ENCODE data around the gene IL37.

The IL37 gene

DNA sequence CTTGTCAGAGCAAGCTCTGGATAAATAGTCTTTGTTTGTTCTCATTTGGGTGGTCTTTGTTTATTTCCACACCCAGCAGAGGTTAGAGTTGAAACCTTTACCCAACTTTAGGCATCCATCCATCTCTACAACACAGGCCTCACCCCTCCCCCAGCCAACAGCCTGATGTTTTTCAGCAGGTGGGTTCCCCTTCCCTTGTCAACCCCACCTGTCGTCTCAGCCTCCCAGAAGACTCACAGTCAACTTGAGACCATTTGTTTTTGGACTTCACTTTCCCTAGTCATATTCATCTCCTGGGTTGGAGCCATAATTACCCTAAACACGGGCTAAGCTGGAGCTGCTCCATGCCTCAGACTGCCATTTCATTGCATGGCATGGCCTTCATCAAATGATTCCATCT lies 35.1 kb downstream of the IL37 start:
- DNase-seq (ENCODE audit: low read depth, low spot score) = no peak
- no peak overlapping the region for H3K4me3 ChIP-seq (ENCODE audit: low read length)

DNA sequence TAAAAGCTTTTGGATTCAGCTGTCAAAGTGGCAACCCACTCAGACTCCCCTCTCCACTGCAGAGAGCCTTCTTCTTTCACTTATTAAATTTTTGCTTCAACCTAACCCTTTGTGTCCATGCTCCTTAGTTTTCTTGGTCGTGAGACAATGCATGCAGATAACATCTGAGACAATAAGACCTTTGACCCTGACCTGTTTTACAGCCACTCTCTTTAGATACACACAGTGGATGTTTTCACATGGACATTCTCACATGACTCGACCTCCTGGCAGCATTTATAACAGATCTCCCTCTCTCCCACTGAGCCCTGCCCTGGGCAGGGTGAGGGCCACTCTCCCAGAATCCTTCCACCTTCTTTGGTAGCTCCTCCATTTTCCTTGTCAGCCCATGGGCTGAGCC lies 36.4 kb downstream of the IL37 start:
- no peak for DNase-seq (ENCODE audit: low read depth, low spot score)
- H3K4me3 ChIP-seq (ENCODE audit: low read length) = no peak overlapping the region

DNA sequence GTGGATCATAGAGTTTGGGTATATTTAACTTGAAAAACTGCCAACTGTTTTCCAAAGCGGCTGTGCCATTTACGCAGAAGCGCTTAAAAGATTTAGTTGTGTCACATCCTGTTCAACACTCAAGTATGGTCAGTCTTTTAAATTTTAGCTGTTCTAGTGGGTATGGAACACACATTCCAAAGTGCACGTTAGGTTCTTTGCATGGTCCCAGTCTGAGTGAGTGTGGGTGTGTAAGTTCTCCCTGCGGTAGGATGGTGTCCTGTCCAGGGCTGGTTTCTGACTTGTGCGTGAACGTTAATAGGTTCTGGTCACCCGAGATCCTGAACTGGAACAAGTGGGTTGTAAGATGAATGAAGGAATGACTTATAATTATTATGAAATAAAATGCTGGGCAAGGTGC lies 38.5 kb downstream of the IL37 start:
- no peak for DNase-seq (ENCODE audit: low read depth, low spot score)
- H3K4me3 ChIP-seq (ENCODE audit: low read length) = no peak overlapping the region

DNA sequence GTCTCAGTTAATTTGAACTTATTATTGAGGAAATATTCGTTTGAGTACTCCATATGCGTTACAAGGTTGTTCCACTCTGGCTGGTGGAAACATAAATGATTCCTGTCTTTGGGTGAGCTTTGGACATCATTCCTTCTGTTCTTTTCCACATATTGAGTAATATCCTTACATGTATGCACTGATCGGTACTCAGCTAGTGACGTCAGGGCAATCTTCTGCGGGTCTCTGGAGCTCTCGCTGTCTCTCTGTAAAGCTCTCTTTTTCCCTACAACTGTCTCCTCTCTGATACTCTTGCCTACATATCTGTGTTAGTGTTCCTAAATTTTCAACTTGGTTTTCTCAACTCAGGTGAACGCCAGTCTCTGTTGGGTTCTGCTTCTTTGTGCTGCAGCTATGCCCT lies 43.4 kb downstream of the IL37 start:
- H3K4me3 ChIP-seq (ENCODE audit: low read length) = no peak overlapping the region
- DNase-seq (ENCODE audit: low read depth, low spot score) = no peak

DNA sequence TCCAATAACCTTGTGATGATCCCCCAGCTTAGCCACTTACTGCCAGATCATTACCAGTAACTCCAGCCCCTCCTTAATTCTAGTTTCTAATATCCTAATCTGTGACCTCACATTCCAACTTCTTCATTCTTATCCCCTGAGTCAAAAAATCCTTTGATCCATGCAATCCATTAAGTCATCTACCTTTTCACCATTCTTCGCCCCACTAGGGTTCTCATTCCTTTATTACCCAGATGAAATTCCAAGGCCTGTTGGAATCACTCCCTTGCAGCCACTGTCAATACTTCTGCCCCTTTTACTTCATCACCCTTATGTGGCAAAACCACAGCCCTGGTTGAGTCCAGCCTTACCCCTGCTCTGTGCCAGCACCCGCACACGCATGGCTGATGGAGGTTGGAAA lies 46.5 kb downstream of the IL37 start:
- no peak overlapping the region for H3K4me3 ChIP-seq (ENCODE audit: low read length)
- DNase-seq (ENCODE audit: low read depth, low spot score) = no peak

DNA sequence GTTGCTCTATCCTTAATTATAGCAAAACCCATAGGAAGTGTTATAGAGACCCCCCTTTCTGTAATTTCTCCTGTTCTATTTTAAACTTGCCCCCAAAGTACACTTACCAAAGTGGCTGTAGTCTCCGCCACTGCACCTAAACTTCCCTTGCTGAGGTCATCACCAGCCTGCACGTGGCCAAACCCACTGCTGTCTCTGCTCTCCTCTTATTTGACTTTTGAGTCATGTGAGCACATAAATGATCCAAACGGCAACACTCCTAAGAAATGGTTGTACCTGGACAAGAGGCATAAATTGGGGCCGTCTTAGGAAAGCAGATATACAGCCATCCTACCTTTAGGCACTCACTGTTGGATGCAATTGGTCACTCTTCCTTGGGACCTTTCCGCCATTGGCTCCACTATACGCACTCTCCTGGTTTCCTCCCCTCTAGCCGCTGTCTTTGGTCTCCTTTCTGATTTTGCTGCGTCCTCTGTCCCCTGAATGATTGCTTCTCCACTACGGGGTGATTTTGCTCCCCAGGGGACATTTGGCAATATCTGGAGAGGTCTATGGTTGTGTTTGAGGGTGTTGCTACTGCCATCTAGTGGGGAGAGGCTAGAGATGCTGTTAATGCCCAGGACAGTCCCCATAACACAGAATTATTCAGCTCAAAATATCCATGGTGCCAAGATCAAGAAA lies 47.6 kb downstream of the IL37 start:
- no peak overlapping the region for H3K4me3 ChIP-seq (ENCODE audit: low read length)
- DNase-seq (ENCODE audit: low read depth, low spot score) = peak; percentile 44

DNA sequence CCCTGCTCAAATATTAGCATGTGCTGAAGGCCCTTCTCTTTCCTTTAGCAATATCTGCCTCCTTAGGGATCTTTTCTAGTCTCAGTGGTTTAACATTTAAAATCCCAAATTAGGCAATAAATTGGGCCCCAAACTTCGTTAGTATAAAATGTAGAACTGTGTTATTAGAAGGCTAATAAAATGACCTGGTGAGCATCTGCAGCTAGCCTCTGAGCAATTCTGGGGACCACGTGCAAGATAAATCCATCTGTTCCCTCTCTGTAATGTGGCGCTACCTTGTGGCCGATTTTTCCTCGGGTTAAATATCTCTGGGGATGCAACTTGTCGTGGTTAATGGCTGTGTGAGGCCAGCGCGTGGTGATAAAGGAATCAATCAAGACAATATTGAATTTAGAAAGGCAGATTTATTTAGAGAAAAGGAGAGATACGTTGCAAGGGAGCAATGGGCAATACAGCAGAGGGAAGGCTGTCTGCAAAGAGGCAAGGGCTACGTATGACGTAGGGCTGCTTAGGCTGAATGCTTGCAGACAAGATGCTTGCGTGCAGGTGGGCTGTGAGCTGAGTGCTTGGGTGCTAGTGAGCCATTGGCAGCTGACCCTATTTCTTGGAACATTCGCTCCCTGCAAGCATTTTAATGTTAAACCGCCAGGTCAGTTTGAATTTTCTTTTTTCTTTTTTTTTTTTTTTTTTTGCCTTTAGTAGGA lies 48.3 kb downstream of the IL37 start:
- DNase-seq (ENCODE audit: low read depth, low spot score) = no peak

DNA sequence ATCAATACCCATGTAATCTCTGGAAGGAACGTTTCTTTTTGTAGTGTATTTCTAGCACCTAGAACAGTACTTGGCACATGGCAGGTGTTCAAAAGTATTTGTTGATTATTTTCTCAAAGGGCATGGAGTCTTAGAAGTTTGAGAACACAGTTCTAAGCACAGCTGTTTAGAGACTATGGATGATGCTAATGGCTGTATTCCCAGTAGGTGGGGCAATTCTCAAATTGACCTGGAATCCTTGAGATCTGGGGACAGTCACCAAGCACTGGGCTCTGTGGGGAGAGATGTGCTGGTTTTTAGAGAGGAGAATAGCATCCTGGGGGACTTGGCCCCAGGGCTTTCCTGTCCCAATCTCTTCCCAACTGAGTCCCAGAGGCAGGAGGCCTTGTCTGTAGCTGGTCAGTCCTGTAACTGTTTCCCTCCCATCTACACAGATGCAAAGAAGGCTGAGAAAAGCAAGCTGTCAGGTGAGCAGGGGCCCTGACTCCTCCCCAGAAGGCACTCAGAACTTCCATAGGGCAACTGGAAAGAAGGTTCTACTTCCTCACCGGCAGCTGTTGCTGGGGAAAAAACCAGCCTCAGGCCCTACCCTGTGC lies 49.4 kb downstream of the IL37 start:
- no peak overlapping the region for H3K4me3 ChIP-seq (ENCODE audit: low read length)
- DNase-seq (ENCODE audit: low read depth, low spot score) = no peak

More for the DNA sequence above, 48.3 kb downstream of the IL37 start:
- no peak overlapping the region for H3K4me3 ChIP-seq (ENCODE audit: low read length)

DNA sequence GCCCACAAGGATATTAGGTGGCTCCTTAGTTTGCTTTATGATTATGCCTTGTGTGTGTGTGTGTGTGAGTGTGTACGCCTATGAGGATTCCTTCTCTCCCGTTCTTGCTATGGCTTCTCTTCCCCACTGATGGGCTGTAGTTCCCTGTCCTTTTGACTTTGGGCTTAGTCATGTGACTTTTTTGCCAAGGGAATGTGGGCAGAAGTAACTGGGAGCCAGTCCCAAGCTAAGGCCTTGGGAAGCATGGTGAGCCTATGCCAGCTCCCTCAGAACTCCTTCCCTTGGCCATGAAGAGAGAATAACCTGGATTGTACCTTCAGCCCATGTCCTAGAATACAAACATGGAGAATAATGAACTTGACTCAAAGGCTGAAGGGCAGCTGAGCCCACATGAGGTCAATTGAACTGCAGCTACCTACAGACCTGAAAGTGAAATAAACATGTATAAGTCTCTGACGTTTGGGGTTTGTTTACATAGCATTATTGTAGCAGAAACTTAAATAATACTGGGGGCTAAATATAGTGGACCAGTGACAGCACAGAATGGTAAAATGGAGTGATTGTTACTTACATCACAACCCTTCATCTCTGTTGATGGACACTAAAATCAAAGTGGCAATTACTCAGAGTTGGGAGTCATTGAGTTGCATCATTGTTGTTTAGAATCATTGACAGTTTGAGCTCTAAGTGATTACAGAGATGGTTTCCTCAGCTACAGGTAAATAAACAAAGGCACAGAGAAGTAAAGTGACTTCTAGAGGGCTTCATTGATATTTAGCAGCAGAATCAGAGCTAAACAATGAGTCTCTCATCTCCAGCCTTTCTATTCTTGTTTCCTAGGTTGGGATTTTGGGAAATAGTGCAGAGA lies 51.6 kb downstream of the IL37 start:
- no peak overlapping the region for H3K4me3 ChIP-seq (ENCODE audit: low read length)
- no peak for DNase-seq (ENCODE audit: low read depth, low spot score)

DNA sequence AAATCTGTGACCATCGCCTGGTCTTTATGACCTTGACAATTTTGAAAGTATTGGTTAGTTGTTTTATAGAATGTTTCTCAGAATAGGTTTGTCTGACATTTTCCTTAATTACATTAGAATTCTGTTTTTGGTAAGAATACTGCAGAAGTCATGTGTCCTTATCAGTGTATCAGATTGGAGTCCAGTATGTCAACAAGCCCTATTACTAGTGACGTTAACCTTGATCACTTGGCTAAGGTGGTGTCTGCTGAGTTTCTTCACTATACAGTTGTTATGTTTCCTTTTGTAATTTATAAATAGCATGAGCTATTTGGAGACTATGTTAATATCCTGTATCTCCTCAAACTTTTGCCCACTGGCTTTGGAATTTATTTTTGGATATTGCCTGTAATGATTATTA lies 56.1 kb downstream of the IL37 start:
- H3K4me3 ChIP-seq (ENCODE audit: low read length) = no peak overlapping the region
- DNase-seq (ENCODE audit: low read depth, low spot score) = no peak

Measured in Jurkat, Clone E6-1 (cell line).